Vagina (tissue), 2 donors: Measurements from ENCODE around the gene ATPAF2. TPM values are rescaled to one million over a fixed set of nuclear protein-coding genes. Genes with fewer than 3 reads are reported as not detected.

Source experiments
- DNase-seq, 2 donors: peaks; one replicate each; pipeline ENCODE4 v3.0.0-alpha.2; 2017; ENCODE audit errors: extremely low spot score in 2 of 2
- H3K27ac ChIP-seq: fragments of 200-600 bp; sonication (generic); one replicate; pipeline ENCODE4 v1.5.1; 2019
- H3K27me3 ChIP-seq: fragments of 200-600 bp; sonication (generic); one replicate; pipeline ENCODE4 v1.5.1; 2019
- H3K36me3 ChIP-seq, 2 donors: fragments of 200-600 bp; sonication (generic); one replicate each; pipeline ENCODE4 v1.5.1; 2017 to 2019
- H3K4me1 ChIP-seq: fragments of 200-600 bp; sonication (generic); one replicate; pipeline ENCODE4 v1.5.1; 2019
- H3K4me3 ChIP-seq, 2 donors: fragments of 200-600 bp; sonication (generic); 1 replicate in 1 of 2; 2 replicates in 1 of 2; pipeline ENCODE4 v1.5.1; 2016 to 2019
- H3K9me3 ChIP-seq: fragments of 200-600 bp; sonication (generic); one replicate; pipeline ENCODE4 v1.5.1; 2019
- POLR2A ChIP-seq, 2 donors: fragments of 450-650 bp; IDR thresholded peaks; one replicate each; pipeline ENCODE4 v1.6.1; 2017; ENCODE audit warnings: antibody characterized with exemption in 2 of 2, mild to moderate bottlenecking in 2 of 2, moderate library complexity in 2 of 2
- POLR2AphosphoS5 ChIP-seq, 2 donors: sonication (generic); formaldehyde crosslinking; IDR thresholded peaks; one replicate each; pipeline ENCODE4 v1.9.0; 2017; ENCODE audit warnings: antibody characterized with exemption in 2 of 2, mild to moderate bottlenecking in 2 of 2, low read depth in 1 of 2; ENCODE audit not compliant: insufficient read depth in 1 of 2
- intact Hi-C: fragments of 100-400 bp; cut with DNase I; formaldehyde crosslinking; loops from one replicate; pipeline ENCODE4 v1.15.1; 2023
- total RNA-seq: library from RNA; depleted of rRNA; stranded (reverse); fragments of >200 nt; gene quantifications from one replicate; pipeline ENCODE4 v1.2.3, GENCODE V29; 2016
- TF ChIP-seq, protein P1 (sequence below), 3 experiments: fragments of 450-650 bp in 2 of 3; fragments of 200-600 bp in 1 of 3; sonication (generic) in 1 of 3; IDR thresholded peaks; one replicate each; pipeline ENCODE4 v1.5.1; 2017 to 2019; ENCODE audit warnings: antibody characterized with exemption in 3 of 3, mild to moderate bottlenecking in 2 of 3, moderate library complexity in 2 of 3

Gene ATPAF2
- total RNA-seq, 1 donor from 2014 or later, result 15.5 TPM

DNA sequence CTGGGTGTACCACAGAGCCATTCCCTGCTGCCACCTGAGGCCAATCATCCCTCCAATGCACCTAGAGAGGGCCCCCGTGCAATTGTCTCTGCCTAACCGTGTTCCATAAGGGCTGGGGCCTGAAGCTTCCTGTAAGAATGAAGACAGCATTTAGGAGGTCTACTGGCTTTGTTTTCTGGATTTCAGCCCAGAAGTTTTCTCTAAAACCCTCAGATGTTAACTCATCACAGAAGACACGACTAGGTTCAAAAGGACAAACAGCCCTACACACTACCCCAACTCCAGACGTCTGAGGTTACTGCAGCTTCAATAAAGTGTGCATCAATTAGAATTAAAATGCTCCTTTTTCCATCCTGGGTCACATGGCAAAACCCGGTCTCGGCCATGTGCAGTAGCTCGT, 38.0 kb upstream of the ATPAF2 start:
- Histone ChIP-seq H3K27ac (no peak overlapping the region), H3K4me1 (no peaks in the 10 kb centered on the region), H3K4me3 (no peak overlapping the region), H3K27me3 (no peaks in the 10 kb centered on the region), H3K9me3 (no peaks in the 10 kb centered on the region), H3K36me3 (no peaks in the 10 kb centered on the region)
- TF ChIP-seq, protein P1, sequence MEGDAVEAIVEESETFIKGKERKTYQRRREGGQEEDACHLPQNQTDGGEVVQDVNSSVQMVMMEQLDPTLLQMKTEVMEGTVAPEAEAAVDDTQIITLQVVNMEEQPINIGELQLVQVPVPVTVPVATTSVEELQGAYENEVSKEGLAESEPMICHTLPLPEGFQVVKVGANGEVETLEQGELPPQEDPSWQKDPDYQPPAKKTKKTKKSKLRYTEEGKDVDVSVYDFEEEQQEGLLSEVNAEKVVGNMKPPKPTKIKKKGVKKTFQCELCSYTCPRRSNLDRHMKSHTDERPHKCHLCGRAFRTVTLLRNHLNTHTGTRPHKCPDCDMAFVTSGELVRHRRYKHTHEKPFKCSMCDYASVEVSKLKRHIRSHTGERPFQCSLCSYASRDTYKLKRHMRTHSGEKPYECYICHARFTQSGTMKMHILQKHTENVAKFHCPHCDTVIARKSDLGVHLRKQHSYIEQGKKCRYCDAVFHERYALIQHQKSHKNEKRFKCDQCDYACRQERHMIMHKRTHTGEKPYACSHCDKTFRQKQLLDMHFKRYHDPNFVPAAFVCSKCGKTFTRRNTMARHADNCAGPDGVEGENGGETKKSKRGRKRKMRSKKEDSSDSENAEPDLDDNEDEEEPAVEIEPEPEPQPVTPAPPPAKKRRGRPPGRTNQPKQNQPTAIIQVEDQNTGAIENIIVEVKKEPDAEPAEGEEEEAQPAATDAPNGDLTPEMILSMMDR (IDR thresholded peaks at IDR 0.05), result no peak
- no peak for TF ChIP-seq POLR2AphosphoS5 (IDR thresholded peaks at IDR 0.05; ENCODE audit: insufficient read depth in 1 of 2, low read depth in 1 of 2)
- TF ChIP-seq POLR2A (IDR thresholded peaks at IDR 0.05), result no peak
- DNase-seq, result no peak
- intact Hi-C loops, result no loop called here

DNA sequence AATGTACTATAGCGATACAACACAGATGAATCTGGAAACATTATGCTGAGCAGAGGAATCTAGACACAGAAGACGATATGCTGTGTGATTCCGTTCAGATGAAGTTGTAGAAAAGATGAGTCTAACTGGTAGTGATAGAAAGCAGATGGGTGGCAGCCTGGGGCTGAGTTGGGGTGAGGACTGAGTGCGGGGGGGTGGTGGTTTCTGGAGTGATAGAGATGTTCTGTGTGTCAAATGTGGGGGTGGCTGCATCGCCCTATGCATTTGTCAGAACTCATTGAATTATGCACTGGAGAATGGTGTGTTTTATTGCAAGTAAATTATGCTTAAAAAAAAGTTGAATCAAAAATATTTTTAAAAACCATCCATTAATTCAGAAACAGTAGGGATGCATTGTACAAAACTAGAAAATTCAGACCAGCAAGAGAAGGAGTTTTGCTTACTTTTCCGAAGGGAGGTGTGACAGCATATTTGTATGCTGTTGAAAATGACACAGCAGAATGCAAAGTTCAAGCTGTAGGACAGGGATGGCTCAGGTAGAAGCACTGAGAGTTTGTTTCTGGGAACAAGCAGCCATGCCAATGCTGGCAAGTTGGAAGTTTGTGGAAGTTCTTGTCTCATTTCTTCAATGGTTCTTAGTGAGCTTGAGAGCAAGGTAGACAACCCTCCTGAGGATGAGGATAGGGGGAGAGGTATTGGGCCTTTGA, 35.8 kb upstream of the ATPAF2 start:
- Histone ChIP-seq H3K9me3 (no peaks in the 10 kb centered on the region), H3K27me3 (no peaks in the 10 kb centered on the region), H3K36me3 (no peaks in the 10 kb centered on the region), H3K4me3 (no peak overlapping the region), H3K27ac (no peak overlapping the region), H3K4me1 (no peaks in the 10 kb centered on the region)
- intact Hi-C loops, result no loop called here
- no peak for TF ChIP-seq POLR2AphosphoS5 (IDR thresholded peaks at IDR 0.05; ENCODE audit: insufficient read depth in 1 of 2, low read depth in 1 of 2)
- no peak for DNase-seq

DNA sequence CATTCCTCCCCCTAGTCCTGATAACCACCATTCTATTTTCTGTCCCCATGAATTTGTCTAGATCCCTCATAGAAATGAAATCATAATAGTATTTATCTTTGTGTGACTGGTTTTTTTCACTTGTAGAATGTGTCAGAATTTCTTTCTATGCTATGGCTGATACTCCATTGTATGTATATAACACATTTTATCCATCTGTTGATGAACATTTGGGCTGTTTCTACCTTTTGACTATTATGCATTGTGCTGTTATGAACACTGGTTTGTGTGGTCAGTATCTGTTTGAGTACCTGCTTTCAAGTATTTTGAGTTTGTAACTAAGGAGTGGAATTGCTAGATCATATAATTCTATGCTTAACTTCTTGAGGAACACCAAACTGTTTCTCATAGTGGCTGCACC, 32.8 kb upstream of the ATPAF2 start:
- no peaks in the 10 kb centered on the region for H3K27me3 ChIP-seq
- H3K4me3 ChIP-seq, result no peak overlapping the region
- H3K36me3 ChIP-seq, result no peaks in the 10 kb centered on the region
- intact Hi-C loops, result no loop called here
- no peaks in the 10 kb centered on the region for H3K9me3 ChIP-seq
- TF ChIP-seq, protein P1 (IDR thresholded peaks at IDR 0.05), result no peak
- no peak for TF ChIP-seq POLR2A (IDR thresholded peaks at IDR 0.05)
- no peak for TF ChIP-seq POLR2AphosphoS5 (IDR thresholded peaks at IDR 0.05; ENCODE audit: insufficient read depth in 1 of 2, low read depth in 1 of 2)
- H3K4me1 ChIP-seq, result no peaks in the 10 kb centered on the region
- H3K27ac ChIP-seq, result no peak overlapping the region
- DNase-seq, result no peak

DNA sequence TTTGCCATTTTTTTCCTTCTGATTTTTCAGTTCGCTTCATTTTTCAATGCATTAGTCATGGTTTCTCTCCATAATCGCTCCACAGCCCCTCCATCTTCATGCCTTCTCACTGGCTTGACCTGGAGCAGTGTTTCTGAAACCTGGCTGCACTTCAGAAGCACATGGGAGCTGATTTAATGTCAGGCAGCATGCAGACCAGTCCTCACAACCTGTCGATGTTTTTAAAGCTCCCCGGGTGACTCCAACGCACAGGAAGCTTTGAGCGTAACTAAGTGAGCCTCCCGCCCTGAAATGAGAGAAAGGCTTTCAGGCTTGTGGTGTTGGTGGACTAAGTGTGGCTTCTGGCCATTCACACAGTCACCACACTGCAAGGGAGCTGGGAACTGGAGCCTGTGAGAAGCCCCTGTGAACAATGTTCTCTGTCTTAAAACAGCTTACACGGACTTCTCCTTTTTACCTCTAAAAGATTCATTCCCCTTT, 31.9 kb upstream of the ATPAF2 start:
- no peak overlapping the region for H3K27ac ChIP-seq
- TF ChIP-seq, protein P1 (IDR thresholded peaks at IDR 0.05), result no peak
- no peak for TF ChIP-seq POLR2A (IDR thresholded peaks at IDR 0.05)
- TF ChIP-seq POLR2AphosphoS5 (IDR thresholded peaks at IDR 0.05; ENCODE audit: insufficient read depth in 1 of 2, low read depth in 1 of 2), result no peak
- H3K27me3 ChIP-seq, result no peaks in the 10 kb centered on the region
- H3K9me3 ChIP-seq, result no peaks in the 10 kb centered on the region
- intact Hi-C loops, result no loop called here
- H3K36me3 ChIP-seq, result peaks cover 0 to 5% of the 10 kb centered on the region in 2 donors
- no peak for DNase-seq
- no peaks in the 10 kb centered on the region for H3K4me1 ChIP-seq
- H3K4me3 ChIP-seq, result no peak overlapping the region

DNA sequence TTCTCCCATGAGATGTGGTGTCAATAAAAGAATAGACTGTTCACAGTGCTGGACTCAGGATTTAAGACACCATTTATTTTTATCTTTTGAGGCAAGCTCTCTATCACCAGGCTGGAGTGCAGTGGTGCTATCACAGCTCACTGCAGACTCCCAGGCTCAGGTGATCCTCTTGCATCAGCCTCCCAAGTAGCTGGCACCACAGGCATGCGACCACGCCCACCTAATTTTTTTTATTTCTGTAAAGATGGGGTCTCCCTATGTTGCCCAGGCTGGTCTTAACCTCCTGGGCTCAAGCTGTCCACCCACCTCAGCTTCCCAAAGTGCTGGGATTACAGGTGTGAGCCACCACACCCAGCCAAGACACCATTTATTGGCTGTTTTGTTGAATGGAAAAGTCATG, 30.1 kb upstream of the ATPAF2 start:
- intact Hi-C loops, result no loop called here
- TF ChIP-seq, protein P1 (IDR thresholded peaks at IDR 0.05), result no peak
- TF ChIP-seq POLR2A (IDR thresholded peaks at IDR 0.05) (no peak), POLR2AphosphoS5 (IDR thresholded peaks at IDR 0.05; ENCODE audit: insufficient read depth in 1 of 2, low read depth in 1 of 2) (no peak)
- Histone ChIP-seq H3K4me1 (no peaks in the 10 kb centered on the region), H3K36me3 (peaks cover 0 to 17% of the 10 kb centered on the region in 2 donors), H3K4me3 (no peak overlapping the region), H3K9me3 (no peaks in the 10 kb centered on the region), H3K27me3 (no peaks in the 10 kb centered on the region), H3K27ac (no peak overlapping the region)
- no peak for DNase-seq
